HG03378 (cell line): ENCODE results near the gene AMFR.

Source experiments
- ATAC-seq: cut with Tn5 transposase; IDR thresholded peaks from one replicate; pipeline ENCODE4 v1.9.1; 2021; ENCODE audit warnings: mild to moderate bottlenecking, moderate library complexity; ENCODE audit not compliant: unreplicated experiment

Gene AMFR

GRCh38 chr16:56314244-56314850 is 111.0 kb downstream of the AMFR start:
- ATAC-seq = no peak

- ATAC-seq = no peak
Measured at GRCh38 chr16:56312556-56312955, 112.8 kb downstream of the AMFR start.

GRCh38 chr16:56312028-56312300 is 113.4 kb downstream of the AMFR start:
- ATAC-seq = no peak
